ENCODE results near the gene KCNQ5. TPM values are rescaled to one million over a fixed set of nuclear protein-coding genes. Genes with fewer than 3 reads are reported as not detected.

KCNQ5 gene
- total and polyA plus RNA-seq, 5 experiments from 2014 or later, result 2.3 to 10.7 (median 4.8) TPM

GRCh38 chr6:73003302-73003701, 381.4 kb downstream of the KCNQ5 start:
- H3K36me3 Mint-ChIP-seq, result peaks cover 17 to 37% (median 32%) of the 10 kb centered on the region in 3 donors
- H3K4me3 Mint-ChIP-seq, result no peak overlapping the region
- H3K9me3 Mint-ChIP-seq, result peaks cover 0 to 18% (median 2%) of the 10 kb centered on the region in 9 donors
- no peaks in the 10 kb centered on the region for H3K27me3 Mint-ChIP-seq
- no peak for ATAC-seq
- H3K27ac Mint-ChIP-seq, result peak overlapping the region in 1 of 10 donors; percentile 17
- no peak for DNase-seq
- POLR2A ChIA-PET, result no interaction called here
- peaks cover 0 to 7% (median 0%) of the 10 kb centered on the region in 4 donors for H3K4me1 Mint-ChIP-seq

DNA sequence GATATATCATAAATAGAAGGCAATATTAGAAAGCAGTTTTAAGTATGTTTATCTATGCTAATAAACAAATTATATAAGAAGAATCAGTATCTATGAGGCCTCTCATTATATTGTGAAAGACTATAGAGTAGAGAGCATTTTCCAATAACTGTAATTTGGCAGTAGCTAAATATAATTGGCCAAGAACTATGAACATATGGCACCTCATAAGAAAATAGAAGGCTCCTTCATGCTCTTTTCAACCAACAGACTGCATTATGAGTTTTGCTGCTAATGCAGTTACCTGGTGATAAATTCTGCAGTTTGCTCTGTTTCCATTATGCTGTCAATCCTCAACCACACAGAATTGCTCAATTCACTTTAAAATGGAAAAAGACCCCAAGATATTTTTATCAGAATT, 382.4 kb downstream of the KCNQ5 start:
- H3K27ac Mint-ChIP-seq, result no peak overlapping the region
- peaks cover 0 to 18% (median 2%) of the 10 kb centered on the region in 9 donors for H3K9me3 Mint-ChIP-seq
- peaks cover 21 to 41% (median 38%) of the 10 kb centered on the region in 3 donors for H3K36me3 Mint-ChIP-seq
- DNase-seq (no peak), ATAC-seq (no peak)
- no peaks in the 10 kb centered on the region for H3K27me3 Mint-ChIP-seq
- H3K4me3 Mint-ChIP-seq, result no peak overlapping the region
- H3K4me1 Mint-ChIP-seq, result peaks cover 0 to 7% (median 0%) of the 10 kb centered on the region in 4 donors
- POLR2A ChIA-PET, result no interaction called here

DNA sequence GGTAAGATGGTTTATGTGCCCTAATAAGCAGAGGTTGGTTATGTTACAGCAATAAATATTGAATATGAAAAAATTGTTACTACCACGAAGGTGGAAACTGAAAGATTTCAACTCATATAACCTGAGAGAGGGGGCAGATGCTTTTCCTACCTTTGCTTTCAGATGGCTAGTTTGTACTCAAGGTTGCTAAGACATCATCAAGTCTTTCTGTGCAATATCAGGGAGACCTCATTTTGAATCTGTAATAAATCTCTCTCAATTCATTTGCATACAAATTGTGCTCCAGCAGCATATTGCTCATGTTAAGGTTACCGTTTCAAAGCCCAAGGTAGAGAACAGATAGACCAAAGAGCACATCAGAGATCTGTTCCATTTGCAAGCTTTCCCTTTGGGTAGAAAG, 383.0 kb downstream of the KCNQ5 start:
- H3K9me3 Mint-ChIP-seq, result peaks cover 0 to 18% (median 2%) of the 10 kb centered on the region in 9 donors
- no peak for DNase-seq
- ATAC-seq, result no peak
- no peaks in the 10 kb centered on the region for H3K27me3 Mint-ChIP-seq
- H3K36me3 Mint-ChIP-seq, result peaks cover 21 to 43% (median 43%) of the 10 kb centered on the region in 3 donors
- POLR2A ChIA-PET, result no interaction called here
- H3K4me3 Mint-ChIP-seq, result no peak overlapping the region
- H3K4me1 Mint-ChIP-seq, result peaks cover 0 to 7% (median 0%) of the 10 kb centered on the region in 4 donors
- no peak overlapping the region for H3K27ac Mint-ChIP-seq

DNA sequence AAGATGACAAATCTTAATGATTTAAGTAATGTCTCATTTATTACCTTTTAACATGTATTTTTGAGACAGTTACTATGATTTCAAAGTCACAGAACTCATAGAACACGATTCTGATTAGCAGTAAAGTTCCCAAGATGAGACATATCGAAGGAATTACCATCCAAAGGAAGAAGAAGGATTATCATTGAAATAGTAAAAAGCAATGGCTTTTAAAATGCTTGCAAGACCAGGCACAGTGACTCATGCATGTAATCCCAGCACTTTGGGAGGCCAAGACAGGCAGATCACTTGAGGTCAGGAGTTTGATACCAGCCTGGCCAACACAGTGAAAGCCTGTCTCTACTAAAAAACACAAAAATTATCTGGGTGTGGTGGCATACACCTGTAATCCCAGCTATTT, 384.3 kb downstream of the KCNQ5 start:
- POLR2A ChIA-PET, result no interaction called here
- Mint-ChIP-seq H3K4me3 (no peak overlapping the region), H3K27ac (no peak overlapping the region), H3K36me3 (peaks cover 21 to 45% (median 45%) of the 10 kb centered on the region in 3 donors), H3K27me3 (no peaks in the 10 kb centered on the region), H3K9me3 (peaks cover 0 to 18% (median 2%) of the 10 kb centered on the region in 9 donors), H3K4me1 (peaks cover 0 to under 1% (median 0%) of the 10 kb centered on the region in 4 donors)
- DNase-seq (no peak), ATAC-seq (no peak)

GRCh38 chr6:73011945-73012344, 390.1 kb downstream of the KCNQ5 start:
- POLR2A ChIA-PET, result no interaction called here
- Mint-ChIP-seq H3K36me3 (peaks cover 17 to 36% (median 25%) of the 10 kb centered on the region in 3 donors), H3K4me3 (no peak overlapping the region), H3K9me3 (peaks cover 0 to 13% (median 2%) of the 10 kb centered on the region in 9 donors), H3K27me3 (no peaks in the 10 kb centered on the region), H3K27ac (no peak overlapping the region), H3K4me1 (no peaks in the 10 kb centered on the region)
- DNase-seq, result no peak
- no peak for ATAC-seq

DNA sequence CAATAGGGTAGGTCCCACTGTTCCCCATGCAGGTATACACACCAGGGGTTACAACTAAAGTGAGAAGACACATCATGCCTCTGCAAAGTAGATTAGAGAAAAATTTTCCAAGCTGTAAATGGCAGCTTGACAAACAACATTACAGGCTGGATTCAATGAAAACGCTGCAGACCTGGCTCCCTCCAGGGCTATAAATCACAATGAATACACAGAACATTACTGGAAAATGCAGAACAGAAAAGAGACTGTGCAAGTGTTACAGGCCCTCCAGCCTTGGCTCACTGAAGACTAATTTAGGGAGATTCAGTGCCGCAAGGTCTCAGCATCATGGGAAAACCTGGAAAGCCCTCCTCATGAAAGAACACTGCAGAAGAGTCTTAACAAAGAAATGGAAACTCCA, 395.6 kb downstream of the KCNQ5 start:
- H3K4me3 Mint-ChIP-seq, result no peak overlapping the region
- ATAC-seq (no peak), DNase-seq (no peak)
- no peaks in the 10 kb centered on the region for H3K4me1 Mint-ChIP-seq
- POLR2A ChIA-PET, result no interaction called here
- peak overlapping the region in 1 of 10 donors; percentile 13 for H3K27ac Mint-ChIP-seq
- no peaks in the 10 kb centered on the region for H3K9me3 Mint-ChIP-seq
- H3K36me3 Mint-ChIP-seq, result peaks cover 0 to 3% (median 0%) of the 10 kb centered on the region in 3 donors
- H3K27me3 Mint-ChIP-seq, result no peaks in the 10 kb centered on the region

GRCh38 chr6:73024598-73024997, 402.7 kb downstream of the KCNQ5 start:
- Mint-ChIP-seq H3K9me3 (no peaks in the 10 kb centered on the region), H3K27ac (no peak overlapping the region), H3K4me1 (peaks cover 0 to 17% (median 8%) of the 10 kb centered on the region in 4 donors), H3K4me3 (no peak overlapping the region), H3K36me3 (no peaks in the 10 kb centered on the region), H3K27me3 (no peaks in the 10 kb centered on the region)
- ATAC-seq, result no peak
- no peak for DNase-seq
- POLR2A ChIA-PET, result interaction anchor here (0.6 kb wide), 1 partner anchor 355 kb away, joined by 4 read pairs; no protein-coding TSS in a partner anchor

DNA sequence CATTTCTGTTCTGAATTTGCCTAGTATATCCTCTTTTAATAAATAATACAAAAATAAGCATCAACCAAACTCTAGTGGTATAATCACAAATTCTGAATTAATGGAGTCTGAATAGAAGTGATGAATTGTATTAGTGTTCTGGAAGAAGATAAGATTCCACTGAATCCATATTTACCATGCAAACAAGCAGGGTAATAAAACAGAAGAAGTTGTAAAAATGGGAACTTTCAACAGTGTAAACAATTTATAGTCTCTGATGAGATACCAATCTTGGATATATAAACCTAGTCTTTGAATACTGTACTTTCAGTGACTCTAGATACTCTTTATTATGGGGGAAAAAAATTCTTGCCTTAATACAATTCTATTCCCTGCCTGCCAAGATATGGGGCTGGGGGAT, 405.8 kb downstream of the KCNQ5 start:
- DNase-seq, result no peak
- H3K27ac Mint-ChIP-seq, result no peak overlapping the region
- H3K27me3 Mint-ChIP-seq, result no peaks in the 10 kb centered on the region
- H3K36me3 Mint-ChIP-seq, result peaks cover 0 to 3% (median 0%) of the 10 kb centered on the region in 3 donors
- no peak for ATAC-seq
- peaks cover 0 to 17% (median 7%) of the 10 kb centered on the region in 4 donors for H3K4me1 Mint-ChIP-seq
- POLR2A ChIA-PET, result no interaction called here
- no peak overlapping the region for H3K4me3 Mint-ChIP-seq
- H3K9me3 Mint-ChIP-seq, result no peaks in the 10 kb centered on the region

DNA sequence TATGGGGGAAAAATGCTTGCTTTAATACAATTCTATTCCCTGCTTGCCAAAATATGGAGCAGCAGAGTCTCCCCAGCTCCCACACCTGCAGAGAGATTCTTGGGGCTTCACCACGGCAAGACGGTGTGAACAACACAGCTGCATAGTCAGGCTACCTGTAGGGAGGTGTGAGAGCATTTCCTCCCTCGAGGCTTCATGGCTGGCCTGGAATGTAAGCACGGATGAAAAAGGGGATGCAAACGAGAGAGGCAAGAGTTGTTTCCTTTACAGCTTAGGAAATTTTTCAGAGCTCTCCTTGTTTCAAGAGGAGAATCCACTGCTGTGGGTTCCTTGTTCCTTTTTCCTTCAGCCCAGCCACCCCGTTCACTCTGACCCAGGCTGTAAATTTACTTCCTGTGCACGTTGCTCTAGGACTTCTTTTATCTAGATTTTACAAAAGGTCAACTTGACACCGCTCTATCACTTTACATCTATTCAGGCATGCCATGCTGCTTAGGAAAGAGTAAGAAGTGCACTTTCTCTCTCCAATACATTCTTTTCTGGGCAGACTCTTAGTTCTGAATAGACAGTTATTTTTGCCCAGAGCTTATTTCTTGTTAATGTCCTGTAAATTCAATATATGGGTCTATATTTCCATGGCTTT, 406.4 kb downstream of the KCNQ5 start:
- Mint-ChIP-seq H3K27ac (peak overlapping the region in 1 of 10 donors; percentile 60), H3K36me3 (peaks cover 0 to 3% (median 0%) of the 10 kb centered on the region in 3 donors), H3K27me3 (no peaks in the 10 kb centered on the region), H3K4me3 (no peak overlapping the region), H3K9me3 (no peaks in the 10 kb centered on the region), H3K4me1 (peaks cover 0 to 17% (median 5%) of the 10 kb centered on the region in 4 donors)
- POLR2A ChIA-PET, result no interaction called here
- no peak for ATAC-seq
- DNase-seq, result no peak

- POLR2A ChIA-PET, result no interaction called here
- Mint-ChIP-seq H3K4me1 (peaks cover 0 to 17% (median 5%) of the 10 kb centered on the region in 4 donors), H3K4me3 (no peak overlapping the region), H3K36me3 (peaks cover 0 to 3% (median 0%) of the 10 kb centered on the region in 3 donors), H3K9me3 (no peaks in the 10 kb centered on the region), H3K27me3 (no peaks in the 10 kb centered on the region), H3K27ac (peak overlapping the region in 1 of 10 donors; percentile 60)
- no peak for ATAC-seq
- no peak for DNase-seq
Measured at GRCh38 chr6:73028893-73029450, 407.1 kb downstream of the KCNQ5 start.

GRCh38 chr6:73030257-73030656, 408.4 kb downstream of the KCNQ5 start:
- ATAC-seq, result no peak
- H3K36me3 Mint-ChIP-seq, result peaks cover 0 to 7% (median 6%) of the 10 kb centered on the region in 3 donors
- H3K4me1 Mint-ChIP-seq, result peaks cover 0 to 17% (median 5%) of the 10 kb centered on the region in 4 donors
- no peak overlapping the region for H3K27ac Mint-ChIP-seq
- POLR2A ChIA-PET, result no interaction called here
- H3K27me3 Mint-ChIP-seq, result no peaks in the 10 kb centered on the region
- H3K4me3 Mint-ChIP-seq, result no peak overlapping the region
- DNase-seq, result no peak
- peaks cover 0 to 2% (median 0%) of the 10 kb centered on the region in 9 donors for H3K9me3 Mint-ChIP-seq

- Mint-ChIP-seq H3K4me3 (no peak overlapping the region), H3K36me3 (peaks cover 0 to 14% (median 13%) of the 10 kb centered on the region in 3 donors), H3K27me3 (no peaks in the 10 kb centered on the region), H3K27ac (no peak overlapping the region), H3K9me3 (peaks cover 0 to 5% (median 0%) of the 10 kb centered on the region in 9 donors), H3K4me1 (peaks cover 0 to 16% (median 5%) of the 10 kb centered on the region in 4 donors)
- DNase-seq (no peak), ATAC-seq (no peak)
- POLR2A ChIA-PET, result no interaction called here
Measured at GRCh38 chr6:73030791-73031782, 409.2 kb downstream of the KCNQ5 start.
